Neuronal stem cell (in vitro differentiated cells): Measurements from ENCODE around the gene PGM1.

Experiments used
- DNase-seq: peaks from one replicate; pipeline ENCODE4 v3.0.0-alpha.2; 2013; ENCODE audit warnings: low spot score
- H2AFZ ChIP-seq: one replicate; pipeline ENCODE4 v1.6.1; 2013; ENCODE audit warnings: mild to moderate bottlenecking, low read length, inconsistent platforms
- H2AK5ac ChIP-seq: 2 replicates; pipeline ENCODE4 v1.6.1; 2013; ENCODE audit warnings: low read depth, mild to moderate bottlenecking, inconsistent platforms, low read length, moderate library complexity, mixed read lengths
- H2BK120ac ChIP-seq: 2 replicates; pipeline ENCODE4 v1.6.1; 2013; ENCODE audit warnings: low read depth, mild to moderate bottlenecking, inconsistent platforms, low read length, moderate library complexity, mixed read lengths
- H2BK12ac ChIP-seq: one replicate; pipeline ENCODE4 v1.6.1; 2013; ENCODE audit warnings: low read length, inconsistent platforms
- H2BK15ac ChIP-seq: 2 replicates; pipeline ENCODE4 v1.6.1; 2013; ENCODE audit warnings: mild to moderate bottlenecking, low read length, inconsistent platforms, mixed read lengths
- H2BK5ac ChIP-seq: one replicate; pipeline ENCODE4 v1.6.1; 2013; ENCODE audit warnings: inconsistent platforms, mild to moderate bottlenecking, low read length, moderate library complexity
- H3K14ac ChIP-seq: one replicate; pipeline ENCODE4 v1.6.1; 2013; ENCODE audit warnings: low read length, inconsistent platforms
- H3K18ac ChIP-seq: 2 replicates; pipeline ENCODE4 v1.6.1; 2013; ENCODE audit warnings: low read length, inconsistent platforms
- H3K23ac ChIP-seq: 2 replicates; pipeline ENCODE4 v1.6.1; 2013; ENCODE audit warnings: low read depth, mild to moderate bottlenecking, mixed read lengths, low read length, inconsistent platforms; ENCODE audit not compliant: poor library complexity
- H3K27ac ChIP-seq: replicated peaks from 3 replicates; pipeline ENCODE4 v1.5.1; 2013; ENCODE audit warnings: low read length, inconsistent platforms
- H3K27me3 ChIP-seq, 3 experiments: 2 replicates each; pipeline ENCODE4 v1.6.1; 2013; ENCODE audit warnings: low read length in 3 of 3, mild to moderate bottlenecking in 2 of 3, inconsistent platforms in 1 of 3, low read depth in 1 of 3, mixed read lengths in 1 of 3, moderate library complexity in 1 of 3; ENCODE audit not compliant: control insufficient read depth in 3 of 3, insufficient read depth in 3 of 3
- H3K36me3 ChIP-seq, 2 donors: replicated peaks in 1 of 2; 2 replicates each; pipeline ENCODE4 v1.6.1; 2013; ENCODE audit warnings: low read length in 2 of 2; ENCODE audit not compliant: control insufficient read depth in 2 of 2, insufficient read depth in 2 of 2
- H3K4ac ChIP-seq: 2 replicates; pipeline ENCODE4 v1.6.1; 2013; ENCODE audit warnings: inconsistent platforms, mild to moderate bottlenecking, low read length, moderate library complexity
- H3K4me1 ChIP-seq, 2 donors: 1 replicate in 1 of 2; 2 replicates in 1 of 2; pipeline ENCODE4 v1.6.1; 2013; ENCODE audit warnings: low read length in 2 of 2, low read depth in 1 of 2; ENCODE audit not compliant: control insufficient read depth in 2 of 2, insufficient read depth in 1 of 2
- H3K4me2 ChIP-seq: one replicate; pipeline ENCODE4 v1.6.1; 2013; ENCODE audit warnings: mild to moderate bottlenecking, low read length, inconsistent platforms; ENCODE audit not compliant: insufficient read depth, poor library complexity, severe bottlenecking
- H3K4me3 ChIP-seq, 2 donors: 2 replicates each; pipeline ENCODE4 v1.5.1; 2013; ENCODE audit warnings: low read length in 2 of 2, mild to moderate bottlenecking in 2 of 2, inconsistent platforms in 1 of 2, moderate library complexity in 1 of 2
- H3K79me1 ChIP-seq: one replicate; pipeline ENCODE4 v1.6.1; 2013; ENCODE audit warnings: low read depth, mild to moderate bottlenecking, inconsistent platforms, low read length, moderate library complexity
- H3K9ac ChIP-seq: one replicate; pipeline ENCODE4 v1.6.1; 2013; ENCODE audit warnings: mild to moderate bottlenecking, low read depth, low read length, inconsistent platforms; ENCODE audit not compliant: poor library complexity
- H3K9me3 ChIP-seq, 2 donors: replicated peaks in 1 of 2; 2 replicates each; pipeline versions ENCODE3 to v1.6.1; 2013; ENCODE audit warnings: low read length in 2 of 2, mild to moderate bottlenecking in 2 of 2, inconsistent platforms in 1 of 2, low read depth in 1 of 2, mixed read lengths in 1 of 2, moderate library complexity in 1 of 2; ENCODE audit not compliant: control insufficient read depth in 2 of 2, insufficient read depth in 1 of 2
- H4K8ac ChIP-seq: one replicate; pipeline ENCODE4 v1.6.1; 2013; ENCODE audit warnings: low read depth, mild to moderate bottlenecking, inconsistent platforms, low read length, moderate library complexity
- H4K91ac ChIP-seq: one replicate; pipeline ENCODE4 v1.6.1; 2013; ENCODE audit warnings: low read length, low read depth, mild to moderate bottlenecking, inconsistent platforms; ENCODE audit not compliant: poor library complexity
- WGBS, 2 donors: extraction: QIAGEN DNeasy Blood & Tissue Kit; methylation state at CpG; one replicate each; pipeline ENCODE4 v1.1.7; 2013; ENCODE audit warnings: missing lambda C conversion rate in 2 of 2, mixed read lengths in 1 of 2; ENCODE audit not compliant: insufficient read length in 2 of 2, insufficient replicate concordance in 1 of 2; ENCODE audit errors: extremely low coverage in 2 of 2; 5-methylcytosine and 5-hydroxymethylcytosine counted together

Gene PGM1

GRCh38 chr1:63600248-63600647 lies 7.0 kb downstream of the PGM1 start:
- no peak for DNase-seq

GRCh38 chr1:63601061-63601460 lies 7.8 kb downstream of the PGM1 start:
- Histone ChIP-seq H3K36me3 (no peaks in the 10 kb centered on the region), H3K9me3 (no peaks in the 10 kb centered on the region), H2BK12ac (no peak overlapping the region), H3K4me3 (no peak overlapping the region), H3K4ac (no peak overlapping the region), H3K9ac (no peak overlapping the region), H4K91ac (no peak overlapping the region), H4K8ac (no peak overlapping the region), H2BK120ac (no peak overlapping the region), H2BK15ac (no peak overlapping the region), H3K23ac (no peak overlapping the region), H3K79me1 (no peaks in the 10 kb centered on the region), H2AK5ac (no peak overlapping the region), H3K14ac (no peak overlapping the region), H3K4me1 (no peaks in the 10 kb centered on the region), H3K18ac (no peak overlapping the region), H3K27me3 (no peaks in the 10 kb centered on the region), H2AFZ (no peak overlapping the region), H3K4me2 (no peak overlapping the region), H2BK5ac (no peak overlapping the region), H3K27ac (no peak overlapping the region)
- no peak for DNase-seq
- no CpG with 5 or more reads among the region's 3 CpGs for whole genome bisulfite sequencing, 2 donors

More at GRCh38 chr1:63600248-63600647, 7.0 kb downstream of the PGM1 start:
- H3K9me3 ChIP-seq, result no peaks in the 10 kb centered on the region
- no peak overlapping the region for H3K4ac ChIP-seq
- H3K4me1 ChIP-seq, result no peaks in the 10 kb centered on the region
- no peak overlapping the region for H4K91ac ChIP-seq
- H3K9ac ChIP-seq, result no peak overlapping the region
- no peaks in the 10 kb centered on the region for H3K79me1 ChIP-seq
- no CpG with 5 or more reads among the region's 5 CpGs for WGBS, 2 donors
- no peak overlapping the region for H3K18ac ChIP-seq
- H3K27me3 ChIP-seq, result peaks cover 0 to 4% (median 0%) of the 10 kb centered on the region in 3 experiments
- H2AK5ac ChIP-seq, result no peak overlapping the region
- no peak overlapping the region for H3K27ac ChIP-seq
- no peak overlapping the region for H3K23ac ChIP-seq
- H2AFZ ChIP-seq, result no peak overlapping the region
- H2BK120ac ChIP-seq, result no peak overlapping the region
- H2BK12ac ChIP-seq, result no peak overlapping the region
- H3K36me3 ChIP-seq, result no peaks in the 10 kb centered on the region
- H3K4me3 ChIP-seq, result no peak overlapping the region
- no peak overlapping the region for H3K4me2 ChIP-seq
- no peak overlapping the region for H4K8ac ChIP-seq
- H2BK5ac ChIP-seq, result no peak overlapping the region
- H3K14ac ChIP-seq, result no peak overlapping the region
- H2BK15ac ChIP-seq, result no peak overlapping the region

- no peaks in the 10 kb centered on the region for H3K27me3 ChIP-seq
- H2BK15ac ChIP-seq, result no peak overlapping the region
- H3K4me3 ChIP-seq, result no peak overlapping the region
- H3K36me3 ChIP-seq, result no peaks in the 10 kb centered on the region
- no peaks in the 10 kb centered on the region for H3K4me1 ChIP-seq
- H3K4ac ChIP-seq, result no peak overlapping the region
- WGBS, 2 donors, result no CpG with 5 or more reads among the region's 4 CpGs
- H2AK5ac ChIP-seq, result no peak overlapping the region
- H3K79me1 ChIP-seq, result no peaks in the 10 kb centered on the region
- H2BK120ac ChIP-seq, result no peak overlapping the region
- H3K23ac ChIP-seq, result no peak overlapping the region
- no peak for DNase-seq
- no peak overlapping the region for H3K18ac ChIP-seq
- no peak overlapping the region for H2BK5ac ChIP-seq
- no peak overlapping the region for H3K27ac ChIP-seq
- H3K14ac ChIP-seq, result no peak overlapping the region
- no peak overlapping the region for H2BK12ac ChIP-seq
- no peak overlapping the region for H3K4me2 ChIP-seq
- H4K8ac ChIP-seq, result no peak overlapping the region
- no peak overlapping the region for H4K91ac ChIP-seq
- no peaks in the 10 kb centered on the region for H3K9me3 ChIP-seq
- no peak overlapping the region for H3K9ac ChIP-seq
- no peak overlapping the region for H2AFZ ChIP-seq
Measured at GRCh38 chr1:63601463-63601862, 8.3 kb downstream of the PGM1 start.

DNA sequence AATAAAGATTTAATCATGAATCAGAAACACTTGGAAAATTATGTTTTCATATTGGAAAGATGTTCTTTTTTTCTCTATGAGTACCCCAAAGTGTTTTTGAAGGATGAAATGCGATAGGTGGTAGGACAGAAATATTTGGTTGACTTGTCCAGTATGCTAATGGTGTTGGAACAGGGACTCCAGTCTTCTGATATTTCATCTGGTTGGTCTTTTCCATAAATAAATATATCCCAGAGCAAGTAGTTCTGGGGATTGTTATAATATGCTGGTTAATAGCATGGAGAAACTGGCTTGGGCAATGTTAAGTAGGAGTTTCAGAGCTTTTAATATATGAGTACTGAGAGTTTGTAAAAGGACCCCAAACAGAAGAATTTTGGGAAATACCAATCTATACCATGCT lies 8.7 kb downstream of the PGM1 start:
- Histone ChIP-seq H2BK12ac (no peak overlapping the region), H3K23ac (no peak overlapping the region), H3K79me1 (no peaks in the 10 kb centered on the region), H3K14ac (no peak overlapping the region), H4K8ac (no peak overlapping the region), H2BK15ac (no peak overlapping the region), H3K4me2 (no peak overlapping the region), H3K18ac (no peak overlapping the region), H3K27ac (no peak overlapping the region), H2BK5ac (no peak overlapping the region), H3K9ac (no peak overlapping the region), H2AK5ac (no peak overlapping the region), H3K4me3 (no peak overlapping the region), H3K9me3 (no peaks in the 10 kb centered on the region), H3K4ac (no peak overlapping the region), H4K91ac (no peak overlapping the region), H2BK120ac (no peak overlapping the region), H3K27me3 (no peaks in the 10 kb centered on the region), H2AFZ (no peak overlapping the region), H3K4me1 (no peaks in the 10 kb centered on the region), H3K36me3 (no peaks in the 10 kb centered on the region)
- no CpG with 5 or more reads among the region's 1 CpG for WGBS, 2 donors
- no peak for DNase-seq
